MM.1S (cell line): ENCODE measurements around the gene ORC4.

ENCODE experiments used
- DNase-seq: peaks from one replicate; pipeline ENCODE4 v3.0.0-alpha.2; 2015
- H2AFZ ChIP-seq: fragments of 300-600 bp; sonication (generic); 2 replicates; pipeline ENCODE4 v1.6.0; 2016; ENCODE audit warnings: antibody characterized with exemption, low read length
- H3F3A ChIP-seq: fragments of 300-600 bp; sonication (generic); 2 replicates; pipeline ENCODE4 v1.6.1; 2016; ENCODE audit warnings: mild to moderate bottlenecking, antibody characterized with exemption, low read length, moderate library complexity, mixed read lengths; ENCODE audit not compliant: insufficient read depth
- H3K27ac ChIP-seq: fragments of 300-600 bp; sonication (generic); 2 replicates; pipeline ENCODE4 v1.5.1; 2016; ENCODE audit warnings: mild to moderate bottlenecking, low read length
- H3K27me3 ChIP-seq: fragments of 300-600 bp; sonication (generic); replicated peaks from 2 replicates; pipeline ENCODE4 v1.6.0; 2016; ENCODE audit warnings: low read length; ENCODE audit not compliant: insufficient read depth
- H3K36me3 ChIP-seq: fragments of 300-600 bp; sonication (generic); replicated peaks from 2 replicates; pipeline ENCODE4 v1.6.1; 2016; ENCODE audit warnings: mild to moderate bottlenecking, low read length, mixed read lengths; ENCODE audit not compliant: insufficient read depth
- H3K4me1 ChIP-seq: fragments of 300-600 bp; sonication (generic); 2 replicates; pipeline ENCODE4 v1.6.1; 2016; ENCODE audit warnings: low read length, mixed read lengths
- H3K4me2 ChIP-seq: fragments of 300-600 bp; sonication (generic); 2 replicates; pipeline ENCODE4 v1.6.0; 2016; ENCODE audit warnings: low read depth, low read length
- H3K4me3 ChIP-seq: fragments of 300-600 bp; sonication (generic); 2 replicates; pipeline ENCODE4 v1.5.1; 2016; ENCODE audit warnings: low read length, mixed read lengths
- H3K79me2 ChIP-seq: fragments of 300-600 bp; sonication (generic); 2 replicates; pipeline ENCODE4 v1.6.1; 2016; ENCODE audit warnings: mixed run types, low read length, mixed read lengths
- H3K9ac ChIP-seq: fragments of 300-600 bp; sonication (generic); 2 replicates; pipeline ENCODE4 v1.6.1; 2016; ENCODE audit warnings: low read length, mixed read lengths
- H3K9me2 ChIP-seq: fragments of 300-600 bp; sonication (generic); replicated peaks from 2 replicates; pipeline ENCODE4 v1.6.1; 2016; ENCODE audit warnings: mild to moderate bottlenecking, low read length, mixed read lengths; ENCODE audit not compliant: insufficient read depth
- H3K9me3 ChIP-seq: fragments of 300-600 bp; sonication (generic); replicated peaks from 2 replicates; pipeline ENCODE4 v1.6.1; 2016; ENCODE audit warnings: mild to moderate bottlenecking, low read length, mixed read lengths; ENCODE audit not compliant: insufficient read depth
- H4K20me1 ChIP-seq: fragments of 300-600 bp; sonication (generic); 2 replicates; pipeline ENCODE4 v1.6.1; 2016; ENCODE audit warnings: mild to moderate bottlenecking, low read length, moderate library complexity, mixed read lengths; ENCODE audit not compliant: insufficient read depth
- EZH2 ChIP-seq: fragments of 300-600 bp; sonication (generic); optimal IDR thresholded peaks from 2 replicates; pipeline ENCODE3; 2017; ENCODE audit warnings: low read depth, mild to moderate bottlenecking, antibody characterized with exemption, low read length, mixed read lengths
- EZH2phosphoT487 ChIP-seq: fragments of 300-600 bp; sonication (generic); IDR thresholded peaks from 2 replicates; pipeline ENCODE4 v1.6.1; 2018; ENCODE audit warnings: antibody characterized with exemption, low read length
- TF ChIP-seq, protein P1 (sequence below): fragments of 300-600 bp; sonication (generic); IDR thresholded peaks from 2 replicates; pipeline ENCODE4 v1.5.1; 2016; ENCODE audit warnings: antibody characterized with exemption, low read length, mixed read lengths

ORC4 gene

DNA sequence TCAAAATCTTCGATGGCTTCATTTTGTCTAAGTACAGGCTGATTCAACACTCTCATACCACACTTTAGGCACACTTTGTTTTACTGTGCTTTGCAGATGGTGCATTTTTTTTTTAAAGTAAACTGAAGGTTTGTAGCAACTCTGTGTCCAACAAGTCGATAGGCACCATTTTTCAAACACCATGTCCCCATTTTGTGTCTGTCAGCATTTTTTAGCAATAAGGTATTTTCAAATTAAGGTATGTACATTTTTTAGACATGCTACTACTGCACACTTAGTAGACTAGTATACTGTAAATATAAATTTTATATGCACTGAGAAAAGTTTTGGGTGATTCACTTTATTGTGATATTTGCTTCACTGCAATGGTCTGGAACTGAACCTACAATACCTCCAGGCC, 44.4 kb downstream of the ORC4 start:
- no peak for DNase-seq
- peaks cover 19% of the 10 kb centered on the region; the same call in 1 of the 2 replicates for H3K79me2 ChIP-seq
- H3K4me3 ChIP-seq: no peak overlapping the region
- no peaks in the 10 kb centered on the region for H3K9me2 ChIP-seq
- H3K27me3 ChIP-seq: no peaks in the 10 kb centered on the region
- TF ChIP-seq, protein P1, sequence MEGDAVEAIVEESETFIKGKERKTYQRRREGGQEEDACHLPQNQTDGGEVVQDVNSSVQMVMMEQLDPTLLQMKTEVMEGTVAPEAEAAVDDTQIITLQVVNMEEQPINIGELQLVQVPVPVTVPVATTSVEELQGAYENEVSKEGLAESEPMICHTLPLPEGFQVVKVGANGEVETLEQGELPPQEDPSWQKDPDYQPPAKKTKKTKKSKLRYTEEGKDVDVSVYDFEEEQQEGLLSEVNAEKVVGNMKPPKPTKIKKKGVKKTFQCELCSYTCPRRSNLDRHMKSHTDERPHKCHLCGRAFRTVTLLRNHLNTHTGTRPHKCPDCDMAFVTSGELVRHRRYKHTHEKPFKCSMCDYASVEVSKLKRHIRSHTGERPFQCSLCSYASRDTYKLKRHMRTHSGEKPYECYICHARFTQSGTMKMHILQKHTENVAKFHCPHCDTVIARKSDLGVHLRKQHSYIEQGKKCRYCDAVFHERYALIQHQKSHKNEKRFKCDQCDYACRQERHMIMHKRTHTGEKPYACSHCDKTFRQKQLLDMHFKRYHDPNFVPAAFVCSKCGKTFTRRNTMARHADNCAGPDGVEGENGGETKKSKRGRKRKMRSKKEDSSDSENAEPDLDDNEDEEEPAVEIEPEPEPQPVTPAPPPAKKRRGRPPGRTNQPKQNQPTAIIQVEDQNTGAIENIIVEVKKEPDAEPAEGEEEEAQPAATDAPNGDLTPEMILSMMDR: no peak
- no peak for TF ChIP-seq EZH2phosphoT487
- TF ChIP-seq EZH2: no peak
- no peaks in the 10 kb centered on the region for H3F3A ChIP-seq
- no peak overlapping the region for H3K4me2 ChIP-seq
- H2AFZ ChIP-seq: no peak overlapping the region
- H4K20me1 ChIP-seq: no peaks in the 10 kb centered on the region
- H3K9me3 ChIP-seq: no peaks in the 10 kb centered on the region
- no peaks in the 10 kb centered on the region; the same call in 1 of the 2 replicates for H3K36me3 ChIP-seq
- H3K4me1 ChIP-seq: no peaks in the 10 kb centered on the region
- H3K9ac ChIP-seq: no peak overlapping the region
- H3K27ac ChIP-seq: no peak overlapping the region

DNA sequence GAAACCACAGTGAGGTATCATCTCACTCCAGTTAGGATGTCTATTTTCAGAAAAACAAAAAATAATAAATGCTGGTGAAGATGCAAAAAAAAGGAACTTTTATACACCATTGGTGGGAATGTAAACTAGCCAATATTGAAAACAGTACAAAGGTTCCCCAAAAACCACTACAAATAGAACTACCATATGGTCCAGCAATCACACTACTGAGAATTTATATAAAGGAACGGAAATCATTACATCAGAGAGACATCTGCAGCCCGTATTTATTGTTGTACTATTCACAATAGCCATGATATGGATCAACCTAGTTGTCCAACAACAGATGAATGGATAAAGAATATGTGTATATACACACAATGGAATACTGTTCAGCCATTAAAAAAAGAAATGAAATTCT, 52.0 kb downstream of the ORC4 start:
- H3K27me3 ChIP-seq: no peaks in the 10 kb centered on the region
- no peaks in the 10 kb centered on the region for H3K9me2 ChIP-seq
- no peak overlapping the region for H3K27ac ChIP-seq
- H3K9ac ChIP-seq: no peak overlapping the region
- H2AFZ ChIP-seq: no peak overlapping the region
- H3K4me1 ChIP-seq: no peaks in the 10 kb centered on the region
- H3K4me2 ChIP-seq: no peak overlapping the region
- no peak for DNase-seq
- no peak for TF ChIP-seq EZH2phosphoT487
- TF ChIP-seq, protein P1: no peak
- no peak for TF ChIP-seq EZH2
- no peaks in the 10 kb centered on the region; the same call in 1 of the 2 replicates for H3K36me3 ChIP-seq
- no peaks in the 10 kb centered on the region for H4K20me1 ChIP-seq
- H3K4me3 ChIP-seq: no peak overlapping the region
- no peaks in the 10 kb centered on the region for H3K9me3 ChIP-seq
- no peaks in the 10 kb centered on the region for H3F3A ChIP-seq
- peaks cover 3% of the 10 kb centered on the region; the same call in 1 of the 2 replicates for H3K79me2 ChIP-seq

DNA sequence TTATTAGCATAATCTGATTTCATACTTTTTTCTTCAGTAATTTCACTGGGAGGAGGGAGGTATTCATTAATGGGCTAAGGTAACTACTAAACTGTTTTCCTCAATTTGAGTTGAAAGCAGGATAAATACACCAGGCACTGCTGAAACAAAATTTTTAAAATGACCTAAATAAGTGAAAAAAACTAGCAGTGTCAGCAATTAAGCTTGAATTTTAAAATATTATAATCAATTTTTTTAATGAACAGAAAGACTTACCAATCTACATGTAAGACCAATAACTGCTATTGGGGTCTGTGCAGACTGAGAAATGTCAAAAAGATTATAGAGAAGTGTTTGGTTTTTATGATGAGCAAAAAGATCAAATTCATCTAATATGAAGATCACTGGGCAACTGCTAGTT, 68.4 kb downstream of the ORC4 start:
- H3F3A ChIP-seq: no peaks in the 10 kb centered on the region
- no peaks in the 10 kb centered on the region for H4K20me1 ChIP-seq
- H3K4me1 ChIP-seq: no peaks in the 10 kb centered on the region
- H2AFZ ChIP-seq: no peak overlapping the region
- no peak overlapping the region for H3K27ac ChIP-seq
- no peak overlapping the region for H3K4me3 ChIP-seq
- H3K36me3 ChIP-seq: no peaks in the 10 kb centered on the region
- H3K9me3 ChIP-seq: no peaks in the 10 kb centered on the region
- no peaks in the 10 kb centered on the region for H3K9me2 ChIP-seq
- no peak for DNase-seq
- H3K79me2 ChIP-seq: no peaks in the 10 kb centered on the region
- no peak overlapping the region for H3K9ac ChIP-seq
- no peak overlapping the region for H3K4me2 ChIP-seq
- TF ChIP-seq, protein P1: no peak
- TF ChIP-seq EZH2phosphoT487 (no peak), EZH2 (no peak)
- no peaks in the 10 kb centered on the region for H3K27me3 ChIP-seq
